Vagina (tissue), 2 donors: Measurements from ENCODE around the gene ZNF598.

Experiments
- POLR2A ChIP-seq, 2 donors: fragments of 450-650 bp; IDR thresholded peaks; one replicate each; pipeline ENCODE4 v1.6.1; 2017; ENCODE audit warnings: antibody characterized with exemption in 2 of 2, mild to moderate bottlenecking in 2 of 2, moderate library complexity in 2 of 2
- POLR2AphosphoS5 ChIP-seq, 2 donors: sonication (generic); formaldehyde crosslinking; IDR thresholded peaks; one replicate each; pipeline ENCODE4 v1.9.0; 2017; ENCODE audit warnings: antibody characterized with exemption in 2 of 2, mild to moderate bottlenecking in 2 of 2, low read depth in 1 of 2; ENCODE audit not compliant: insufficient read depth in 1 of 2
- TF ChIP-seq, protein P1 (sequence below), 3 experiments: fragments of 450-650 bp in 2 of 3; fragments of 200-600 bp in 1 of 3; sonication (generic) in 1 of 3; IDR thresholded peaks; one replicate each; pipeline ENCODE4 v1.5.1; 2017 to 2019; ENCODE audit warnings: antibody characterized with exemption in 3 of 3, mild to moderate bottlenecking in 2 of 3, moderate library complexity in 2 of 3

DNA sequence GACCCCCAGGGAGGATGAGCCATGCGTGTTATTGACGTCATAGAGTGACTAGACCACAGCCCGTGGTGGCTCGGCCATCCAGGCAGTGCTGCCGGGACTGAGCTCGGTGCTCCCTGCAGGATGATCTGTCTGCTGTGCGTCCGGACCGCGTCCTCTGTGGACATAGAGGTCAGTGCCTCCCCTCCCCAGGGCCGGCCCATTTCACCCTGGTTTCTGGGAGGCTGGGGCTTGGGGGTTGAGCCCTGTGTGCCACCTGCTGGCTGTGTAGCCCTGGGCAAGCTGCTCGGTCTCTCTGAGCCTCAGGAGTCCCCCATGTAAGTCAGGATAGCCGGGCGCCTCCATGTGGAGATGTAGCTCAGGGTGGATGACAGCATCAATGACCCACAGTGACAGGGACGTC is 46.5 kb upstream of the ZNF598 start:
- TF ChIP-seq, protein P1, sequence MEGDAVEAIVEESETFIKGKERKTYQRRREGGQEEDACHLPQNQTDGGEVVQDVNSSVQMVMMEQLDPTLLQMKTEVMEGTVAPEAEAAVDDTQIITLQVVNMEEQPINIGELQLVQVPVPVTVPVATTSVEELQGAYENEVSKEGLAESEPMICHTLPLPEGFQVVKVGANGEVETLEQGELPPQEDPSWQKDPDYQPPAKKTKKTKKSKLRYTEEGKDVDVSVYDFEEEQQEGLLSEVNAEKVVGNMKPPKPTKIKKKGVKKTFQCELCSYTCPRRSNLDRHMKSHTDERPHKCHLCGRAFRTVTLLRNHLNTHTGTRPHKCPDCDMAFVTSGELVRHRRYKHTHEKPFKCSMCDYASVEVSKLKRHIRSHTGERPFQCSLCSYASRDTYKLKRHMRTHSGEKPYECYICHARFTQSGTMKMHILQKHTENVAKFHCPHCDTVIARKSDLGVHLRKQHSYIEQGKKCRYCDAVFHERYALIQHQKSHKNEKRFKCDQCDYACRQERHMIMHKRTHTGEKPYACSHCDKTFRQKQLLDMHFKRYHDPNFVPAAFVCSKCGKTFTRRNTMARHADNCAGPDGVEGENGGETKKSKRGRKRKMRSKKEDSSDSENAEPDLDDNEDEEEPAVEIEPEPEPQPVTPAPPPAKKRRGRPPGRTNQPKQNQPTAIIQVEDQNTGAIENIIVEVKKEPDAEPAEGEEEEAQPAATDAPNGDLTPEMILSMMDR (IDR thresholded peaks at IDR 0.05), result no peak
- TF ChIP-seq POLR2A (IDR thresholded peaks at IDR 0.05) (no peak), POLR2AphosphoS5 (IDR thresholded peaks at IDR 0.05; ENCODE audit: insufficient read depth in 1 of 2, low read depth in 1 of 2) (no peak)
